Measurements from ENCODE around the gene NPTX1. TPM values are rescaled to one million over a fixed set of nuclear protein-coding genes. Genes with fewer than 3 reads are reported as not detected.

NPTX1 gene
- total RNA-seq, 1 experiment from 2014 or later, result 0.07 TPM

DNA sequence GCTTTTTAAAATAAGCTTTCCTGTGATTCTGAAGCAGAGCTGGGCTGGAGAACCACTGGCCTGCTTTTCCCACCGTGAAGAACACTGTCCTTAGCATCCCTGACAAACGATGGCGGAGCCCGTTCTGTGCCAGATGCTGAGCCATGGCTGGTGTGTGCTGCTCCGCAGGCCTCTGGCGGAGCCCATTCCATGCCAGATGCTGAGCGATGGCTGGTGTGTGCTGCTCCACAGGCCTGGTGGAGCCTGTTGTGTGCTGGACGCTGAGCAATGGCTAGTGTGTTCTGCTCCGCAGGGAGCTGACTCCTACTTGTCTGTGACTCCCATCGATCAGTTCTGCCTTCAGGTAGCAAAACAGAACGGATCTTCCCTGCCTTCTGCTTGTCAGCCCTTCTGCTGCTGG lies 57.2 kb downstream of the NPTX1 start:
- in situ Hi-C loops (cut with HindIII; ENCODE audit: low sequenced_read_pairs), result no loop called here
- no peak for DNase-seq (ENCODE audit: low spot score)

DNA sequence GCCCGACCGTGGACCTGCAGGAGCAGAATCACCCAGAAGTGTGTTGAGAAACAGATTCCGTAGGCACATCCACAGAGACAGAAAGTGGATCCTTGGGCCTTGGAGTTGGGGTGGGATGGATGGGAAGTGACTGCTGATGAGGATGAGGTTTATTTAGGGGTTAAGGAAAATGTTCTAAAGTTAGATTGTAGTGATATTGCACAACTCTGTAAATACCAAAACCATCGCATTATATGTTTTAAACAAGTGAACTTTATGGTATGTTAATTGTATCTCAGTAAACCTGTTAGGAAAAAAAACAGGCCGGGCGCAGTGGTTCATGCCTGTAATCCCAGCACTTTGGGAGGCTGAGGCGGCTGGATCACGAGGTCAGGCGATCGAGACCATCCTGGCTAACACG lies 57.8 kb downstream of the NPTX1 start:
- in situ Hi-C loops (cut with HindIII; ENCODE audit: low sequenced_read_pairs), result no loop called here

More for the DNA sequence above, 57.8 kb downstream of the NPTX1 start:
- no peak for DNase-seq (ENCODE audit: low spot score)

Other genes starting within 250 kb of the NPTX1 start
- gene RNF213, start 215.8 kb downstream of the NPTX1 start, total RNA-seq (2014; rRNA removed; shearing (Covaris generic)), result 12.9 and 15.2 TPM in 2 replicates
- gene ENDOV, start 61.4 kb downstream of the NPTX1 start, total RNA-seq (2014; rRNA removed; shearing (Covaris generic)), result 28.1 and 30.7 TPM in 2 replicates
- 25.9 and 27.7 TPM in 2 replicates for gene RPTOR, start 68.2 kb upstream of the NPTX1 start, total RNA-seq (2014; rRNA removed; shearing (Covaris generic))